ENCODE measurements around the gene TDRD12.
"Not testable (repeated sequence)": the region's sequence is repeated elsewhere in the genome, so short reads cannot be mapped to it uniquely, and the experiment has no call there.

The TDRD12 gene

DNA sequence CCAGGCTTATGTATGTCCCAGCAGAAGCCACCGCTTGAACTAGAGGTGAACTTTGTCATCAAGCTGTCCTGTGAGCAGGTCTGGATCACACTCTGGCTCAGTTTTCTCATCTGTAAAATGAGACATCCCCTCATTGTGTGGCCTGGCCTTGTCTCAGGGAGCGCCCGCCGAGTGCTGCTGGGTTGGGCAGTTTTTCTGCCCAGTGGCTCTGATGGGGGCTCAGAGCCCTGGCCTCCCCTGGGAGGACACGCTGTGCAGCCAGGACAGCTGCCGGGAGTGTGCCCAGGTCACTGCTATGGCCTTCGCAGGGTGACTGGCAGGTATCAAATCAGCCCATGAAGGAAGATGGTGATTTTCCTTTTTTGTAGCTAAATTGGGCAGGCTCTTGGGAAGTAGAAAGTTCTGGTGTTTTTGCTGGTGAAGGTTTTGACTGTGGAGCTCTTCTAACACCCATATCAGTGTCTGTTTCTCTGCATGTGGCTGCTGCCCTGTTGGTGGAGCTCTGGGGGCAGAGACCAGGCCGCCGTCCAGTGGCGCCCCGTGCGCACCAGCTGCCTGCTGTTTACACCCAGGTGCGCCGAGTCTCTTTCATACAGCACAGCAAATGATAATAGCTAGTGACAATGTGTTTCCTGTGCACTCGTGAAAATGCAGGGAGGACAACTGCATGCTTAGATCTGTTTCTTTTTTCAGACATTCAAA, 109.2 kb downstream of the TDRD12 start:
- Histone ChIP-seq H3K4me1 (ENCODE audit: insufficient read depth, low read length) (no peaks in the 10 kb centered on the region), H3K9me3 (ENCODE audit: low read length) (no peaks in the 10 kb centered on the region), H3K9ac (ENCODE audit: low read length) (no peak overlapping the region), H3K4me3 (ENCODE audit: low read depth in 1 of 2, low read length in 2 of 2) (no peak overlapping the region), H3K27me3 (ENCODE audit: control insufficient read depth in 1 of 2, insufficient read depth in 2 of 2, low read length in 2 of 2) (peaks cover 0 to 1% of the 10 kb centered on the region in 2 donors), H3K36me3 (ENCODE audit: insufficient read depth, low read length) (no peaks in the 10 kb centered on the region), H3K27ac (ENCODE audit: low read depth, low read length) (no peak overlapping the region)

GRCh38 chr19:32829345-32829896, 109.9 kb downstream of the TDRD12 start:
- no peaks in the 10 kb centered on the region for H3K27me3 ChIP-seq (ENCODE audit: control insufficient read depth in 1 of 2, insufficient read depth in 2 of 2, low read length in 2 of 2)
- H3K4me3 ChIP-seq (ENCODE audit: low read depth in 1 of 2, low read length in 2 of 2): no peak overlapping the region
- no peaks in the 10 kb centered on the region for H3K9me3 ChIP-seq (ENCODE audit: low read length)
- H3K9ac ChIP-seq (ENCODE audit: low read length): no peak overlapping the region
- H3K4me1 ChIP-seq (ENCODE audit: insufficient read depth, low read length): no peaks in the 10 kb centered on the region
- H3K36me3 ChIP-seq (ENCODE audit: insufficient read depth, low read length): no peaks in the 10 kb centered on the region
- H3K27ac ChIP-seq (ENCODE audit: low read depth, low read length): no peak overlapping the region

DNA sequence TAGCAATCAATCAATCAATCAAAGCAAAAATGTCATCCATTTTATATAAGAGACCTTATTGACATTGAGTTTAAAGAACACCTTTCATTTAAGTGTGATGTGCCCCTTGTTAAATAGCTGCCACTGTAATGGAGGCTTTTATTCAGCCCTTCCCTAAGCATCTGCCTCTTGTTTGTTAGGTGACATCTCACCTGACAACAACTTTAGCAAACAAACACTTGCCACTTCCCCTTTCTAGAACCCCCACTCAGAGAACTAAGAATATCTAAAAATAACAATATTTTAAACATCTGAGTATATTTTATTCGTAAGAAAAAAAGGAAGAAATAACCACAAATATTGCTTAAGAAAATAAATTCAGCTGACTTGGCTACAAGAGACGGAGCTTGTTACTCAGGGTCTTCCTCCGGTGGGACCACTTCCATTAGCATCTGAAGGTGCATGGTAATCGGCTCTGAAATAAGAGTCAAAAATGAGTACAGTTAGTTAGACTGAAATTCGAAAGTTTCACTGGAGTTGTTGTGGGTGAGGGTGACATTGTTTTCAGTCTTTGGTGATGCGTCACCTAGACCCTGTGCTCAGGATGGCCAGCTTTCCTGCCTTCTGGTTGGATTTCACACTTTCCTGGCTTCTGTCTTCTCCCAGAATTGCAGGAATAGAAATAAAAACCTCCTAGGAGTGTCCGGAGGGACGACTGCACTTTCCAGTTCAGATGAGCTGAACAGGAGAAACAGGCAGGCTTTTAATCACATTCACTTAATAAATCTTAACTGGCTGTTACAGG, 110.9 kb downstream of the TDRD12 start:
- Histone ChIP-seq H3K9me3 (ENCODE audit: low read length) (no peaks in the 10 kb centered on the region), H3K27me3 (ENCODE audit: control insufficient read depth in 1 of 2, insufficient read depth in 2 of 2, low read length in 2 of 2) (no peaks in the 10 kb centered on the region), H3K4me1 (ENCODE audit: insufficient read depth, low read length) (no peaks in the 10 kb centered on the region), H3K36me3 (ENCODE audit: insufficient read depth, low read length) (no peaks in the 10 kb centered on the region), H3K9ac (ENCODE audit: low read length) (no peak overlapping the region), H3K4me3 (ENCODE audit: low read depth in 1 of 2, low read length in 2 of 2) (no peak overlapping the region), H3K27ac (ENCODE audit: low read depth, low read length) (no peak overlapping the region)

DNA sequence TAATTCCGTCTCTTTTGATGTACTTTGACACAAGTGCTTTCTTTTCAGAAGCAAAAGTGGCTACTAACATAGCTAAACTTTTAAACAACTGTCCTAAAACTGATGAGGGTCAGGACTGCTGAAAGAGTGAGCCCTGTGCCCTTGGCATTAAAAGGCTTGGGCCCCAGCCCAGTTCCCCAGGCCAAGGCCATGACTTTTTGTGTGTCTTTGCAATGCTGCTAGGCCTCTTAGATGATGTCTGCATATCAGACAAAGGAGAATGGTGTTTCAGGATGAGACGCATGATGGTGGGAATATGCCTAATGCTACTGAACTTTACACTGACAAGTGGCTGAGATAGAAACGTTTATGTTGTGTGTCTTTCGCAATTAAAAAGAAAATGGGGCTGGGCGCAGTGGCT, 112.0 kb downstream of the TDRD12 start:
- Histone ChIP-seq H3K9me3 (ENCODE audit: low read length) (no peaks in the 10 kb centered on the region), H3K27ac (ENCODE audit: low read depth, low read length) (no peak overlapping the region), H3K27me3 (ENCODE audit: control insufficient read depth in 1 of 2, insufficient read depth in 2 of 2, low read length in 2 of 2) (no peaks in the 10 kb centered on the region), H3K36me3 (ENCODE audit: insufficient read depth, low read length) (no peaks in the 10 kb centered on the region), H3K4me3 (ENCODE audit: low read depth in 1 of 2, low read length in 2 of 2) (no peak overlapping the region), H3K9ac (ENCODE audit: low read length) (no peak overlapping the region), H3K4me1 (ENCODE audit: insufficient read depth, low read length) (no peaks in the 10 kb centered on the region)

DNA sequence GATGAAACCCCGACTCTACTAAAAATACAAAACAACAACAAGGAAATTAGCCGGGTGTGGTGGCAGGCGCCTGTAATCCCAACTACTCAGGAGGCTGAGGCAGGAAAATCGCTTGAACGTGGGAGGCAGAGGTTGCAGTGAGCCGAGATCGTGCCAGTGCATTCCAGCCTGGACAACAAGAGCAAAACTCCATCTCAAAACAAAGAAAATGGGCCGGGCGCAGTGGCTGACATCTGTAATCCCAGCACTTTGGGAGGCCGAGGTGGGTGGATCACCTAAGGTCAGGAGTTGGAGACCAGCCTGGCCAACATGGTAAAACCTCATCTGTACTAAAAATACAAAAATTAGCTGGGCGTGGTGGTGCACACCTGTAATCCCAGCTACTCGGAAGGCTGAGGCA, 112.5 kb downstream of the TDRD12 start:
- H3K4me1 ChIP-seq (ENCODE audit: insufficient read depth, low read length); H3K27ac ChIP-seq (ENCODE audit: low read depth, low read length); H3K36me3 ChIP-seq (ENCODE audit: insufficient read depth, low read length); H3K27me3 ChIP-seq (ENCODE audit: control insufficient read depth in 1 of 2, insufficient read depth in 2 of 2, low read length in 2 of 2); H3K4me3 ChIP-seq (ENCODE audit: low read depth in 1 of 2, low read length in 2 of 2); H3K9me3 ChIP-seq (ENCODE audit: low read length); H3K9ac ChIP-seq (ENCODE audit: low read length): not testable (repeated sequence)

DNA sequence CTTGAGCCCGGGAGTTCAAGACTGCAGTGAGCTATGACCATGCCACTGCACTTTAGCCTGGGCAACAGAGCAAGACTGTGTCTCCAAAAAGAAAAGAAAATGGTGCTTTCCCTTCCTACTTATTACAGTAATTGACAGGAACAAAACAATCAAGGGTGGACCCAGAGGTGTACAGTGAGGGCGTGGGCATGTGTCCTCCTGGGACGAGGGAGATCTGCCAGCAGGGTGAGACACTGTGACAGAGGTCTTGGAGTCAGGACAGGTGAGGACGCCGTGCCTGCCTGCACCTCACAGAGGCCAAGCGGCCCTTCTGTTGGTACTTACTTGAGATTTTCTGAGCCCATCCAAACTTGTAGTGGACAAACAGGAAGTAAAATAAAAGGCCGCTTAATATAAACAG, 113.3 kb downstream of the TDRD12 start:
- not testable (repeated sequence) for H3K4me3 ChIP-seq (ENCODE audit: low read depth in 1 of 2, low read length in 2 of 2); H3K27me3 ChIP-seq (ENCODE audit: control insufficient read depth in 1 of 2, insufficient read depth in 2 of 2, low read length in 2 of 2); H3K27ac ChIP-seq (ENCODE audit: low read depth, low read length); H3K9me3 ChIP-seq (ENCODE audit: low read length); H3K36me3 ChIP-seq (ENCODE audit: insufficient read depth, low read length); H3K4me1 ChIP-seq (ENCODE audit: insufficient read depth, low read length); H3K9ac ChIP-seq (ENCODE audit: low read length)

DNA sequence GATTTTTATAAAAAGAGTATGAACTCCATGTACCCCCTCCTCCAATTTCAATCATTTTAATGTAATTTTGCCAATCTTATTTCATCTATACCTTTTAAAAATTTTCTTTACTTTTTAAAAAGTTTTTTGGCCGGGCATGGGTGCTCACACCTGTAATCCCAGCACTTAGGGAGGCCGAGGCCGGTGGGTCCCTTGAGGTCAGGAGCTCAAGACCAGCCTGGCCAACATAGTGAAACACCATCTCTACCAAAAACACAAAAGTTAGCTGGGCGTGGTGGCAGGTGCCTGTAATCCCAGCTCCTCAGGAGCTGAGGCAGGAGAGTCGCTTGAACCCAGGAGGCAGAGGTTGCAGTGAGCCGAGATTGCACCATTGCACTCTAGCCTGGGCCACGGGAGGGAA, 113.8 kb downstream of the TDRD12 start:
- not testable (repeated sequence) for H3K4me3 ChIP-seq (ENCODE audit: low read depth in 1 of 2, low read length in 2 of 2); H3K9ac ChIP-seq (ENCODE audit: low read length); H3K9me3 ChIP-seq (ENCODE audit: low read length); H3K27me3 ChIP-seq (ENCODE audit: control insufficient read depth in 1 of 2, insufficient read depth in 2 of 2, low read length in 2 of 2); H3K36me3 ChIP-seq (ENCODE audit: insufficient read depth, low read length); H3K4me1 ChIP-seq (ENCODE audit: insufficient read depth, low read length); H3K27ac ChIP-seq (ENCODE audit: low read depth, low read length)

DNA sequence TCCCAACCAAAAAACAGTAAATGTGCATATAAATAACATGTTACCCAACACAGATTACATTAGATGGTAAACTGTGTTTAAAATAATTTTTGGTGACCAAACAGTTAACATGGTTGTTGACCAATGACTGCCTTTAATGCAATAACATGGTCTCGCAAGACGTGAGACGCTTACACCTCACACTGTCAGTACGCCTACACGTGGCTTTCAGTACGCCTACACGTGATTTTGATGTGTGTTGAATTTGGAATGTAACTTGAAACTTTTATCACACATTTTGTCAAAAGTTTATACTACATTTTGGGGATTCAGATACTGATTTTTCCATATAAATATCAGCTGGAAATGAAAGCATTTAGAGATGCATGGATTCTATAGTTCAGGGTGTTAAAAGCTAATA, 118.0 kb downstream of the TDRD12 start:
- Histone ChIP-seq H3K9me3 (ENCODE audit: low read length) (no peaks in the 10 kb centered on the region), H3K27me3 (ENCODE audit: control insufficient read depth in 1 of 2, insufficient read depth in 2 of 2, low read length in 2 of 2) (no peaks in the 10 kb centered on the region), H3K4me1 (ENCODE audit: insufficient read depth, low read length) (no peaks in the 10 kb centered on the region), H3K4me3 (ENCODE audit: low read depth in 1 of 2, low read length in 2 of 2) (no peak overlapping the region), H3K36me3 (ENCODE audit: insufficient read depth, low read length) (no peaks in the 10 kb centered on the region), H3K9ac (ENCODE audit: low read length) (no peak overlapping the region), H3K27ac (ENCODE audit: low read depth, low read length) (no peak overlapping the region)

DNA sequence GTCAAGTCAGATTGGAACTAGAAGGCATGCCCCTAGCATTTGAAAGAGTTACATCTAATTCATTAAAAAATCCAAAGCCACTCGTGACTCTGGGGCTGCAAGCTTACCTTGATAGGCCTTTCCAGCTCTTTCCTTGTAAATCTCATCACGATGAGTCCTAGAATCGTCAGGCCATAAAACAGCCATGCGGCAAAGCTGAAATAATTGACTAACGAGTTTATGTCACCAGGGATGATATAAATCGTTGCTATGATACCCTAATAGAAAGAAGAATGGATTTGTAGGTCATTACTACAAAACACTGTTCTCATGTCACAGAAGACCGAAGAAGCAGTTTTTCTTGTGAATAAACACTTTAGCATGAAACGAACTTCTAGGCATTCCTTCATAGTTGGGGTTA, 122.5 kb downstream of the TDRD12 start:
- Histone ChIP-seq H3K27me3 (ENCODE audit: control insufficient read depth in 1 of 2, insufficient read depth in 2 of 2, low read length in 2 of 2) (no peaks in the 10 kb centered on the region), H3K4me3 (ENCODE audit: low read depth in 1 of 2, low read length in 2 of 2) (no peak overlapping the region), H3K36me3 (ENCODE audit: insufficient read depth, low read length) (no peaks in the 10 kb centered on the region), H3K9me3 (ENCODE audit: low read length) (no peaks in the 10 kb centered on the region), H3K27ac (ENCODE audit: low read depth, low read length) (no peak overlapping the region), H3K4me1 (ENCODE audit: insufficient read depth, low read length) (no peaks in the 10 kb centered on the region), H3K9ac (ENCODE audit: low read length) (no peak overlapping the region)

DNA sequence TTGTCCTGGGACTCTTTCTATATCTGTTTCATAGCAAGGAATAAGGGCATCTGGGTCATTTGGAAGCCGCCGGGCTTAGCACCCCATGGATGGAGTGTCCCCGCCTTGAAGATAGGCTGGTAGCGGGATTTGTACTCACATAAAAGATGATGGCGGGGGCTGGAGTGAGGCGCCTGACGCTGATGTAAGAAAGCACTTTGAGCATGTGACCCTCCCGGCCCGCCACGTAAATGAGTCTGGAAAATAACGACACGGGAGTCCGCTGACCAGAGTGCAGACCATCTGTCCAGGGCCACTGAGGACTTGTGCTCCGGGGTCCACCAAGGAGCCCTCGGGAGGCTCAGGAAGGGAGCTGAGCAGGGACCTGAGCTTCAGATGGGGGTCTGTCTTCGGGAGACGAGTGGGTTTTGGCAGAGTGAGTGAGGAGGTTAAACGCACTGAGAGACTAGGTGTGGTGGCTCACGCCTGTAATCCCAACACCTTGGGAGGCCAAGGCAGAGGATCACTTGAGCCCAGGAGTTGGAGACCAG, 124.2 kb downstream of the TDRD12 start:
- H3K27ac ChIP-seq (ENCODE audit: low read depth, low read length): no peak overlapping the region
- no peak overlapping the region for H3K9ac ChIP-seq (ENCODE audit: low read length)
- H3K27me3 ChIP-seq (ENCODE audit: control insufficient read depth in 1 of 2, insufficient read depth in 2 of 2, low read length in 2 of 2): no peaks in the 10 kb centered on the region
- H3K4me3 ChIP-seq (ENCODE audit: low read depth in 1 of 2, low read length in 2 of 2): no peak overlapping the region
- H3K9me3 ChIP-seq (ENCODE audit: low read length): no peaks in the 10 kb centered on the region
- no peaks in the 10 kb centered on the region for H3K36me3 ChIP-seq (ENCODE audit: insufficient read depth, low read length)
- H3K4me1 ChIP-seq (ENCODE audit: insufficient read depth, low read length): no peaks in the 10 kb centered on the region

GRCh38 chr19:32848035-32848434, 128.5 kb downstream of the TDRD12 start:
- not testable (repeated sequence) for H3K4me1 ChIP-seq (ENCODE audit: insufficient read depth, low read length); H3K27ac ChIP-seq (ENCODE audit: low read depth, low read length); H3K27me3 ChIP-seq (ENCODE audit: control insufficient read depth in 1 of 2, insufficient read depth in 2 of 2, low read length in 2 of 2); H3K9me3 ChIP-seq (ENCODE audit: low read length); H3K36me3 ChIP-seq (ENCODE audit: insufficient read depth, low read length); H3K4me3 ChIP-seq (ENCODE audit: low read depth in 1 of 2, low read length in 2 of 2); H3K9ac ChIP-seq (ENCODE audit: low read length)

Data from muscle layer of colon (tissue), 2 donors.